Raji (cell line): ENCODE measurements around the gene DENND2C.

ENCODE experiments used
- POLR2A ChIP-seq: IDR thresholded peaks from 2 replicates; pipeline ENCODE4 v1.6.1; 2011; ENCODE audit warnings: low read depth, low read length, control low read depth; ENCODE audit not compliant: insufficient read depth

Gene DENND2C

DNA sequence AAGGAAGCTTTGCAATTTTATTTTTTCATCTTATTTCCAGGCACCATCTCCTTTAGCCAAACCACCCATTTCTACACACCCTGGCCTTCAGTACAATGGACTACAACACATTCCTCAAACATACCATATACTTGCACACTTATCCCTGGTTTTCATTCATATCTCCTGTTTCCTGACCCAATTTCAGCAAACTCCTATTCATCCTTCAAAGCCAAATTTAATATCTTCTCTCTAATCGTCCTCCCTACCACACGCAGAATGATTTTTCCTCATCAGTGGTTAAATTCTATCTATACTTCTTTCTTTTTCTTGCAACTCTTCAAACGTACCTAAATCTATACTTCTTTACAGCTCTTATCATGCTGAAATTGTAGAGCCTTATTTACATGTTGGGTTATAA is 2.9 kb downstream of the DENND2C start:
- no peak for TF ChIP-seq POLR2A

DNA sequence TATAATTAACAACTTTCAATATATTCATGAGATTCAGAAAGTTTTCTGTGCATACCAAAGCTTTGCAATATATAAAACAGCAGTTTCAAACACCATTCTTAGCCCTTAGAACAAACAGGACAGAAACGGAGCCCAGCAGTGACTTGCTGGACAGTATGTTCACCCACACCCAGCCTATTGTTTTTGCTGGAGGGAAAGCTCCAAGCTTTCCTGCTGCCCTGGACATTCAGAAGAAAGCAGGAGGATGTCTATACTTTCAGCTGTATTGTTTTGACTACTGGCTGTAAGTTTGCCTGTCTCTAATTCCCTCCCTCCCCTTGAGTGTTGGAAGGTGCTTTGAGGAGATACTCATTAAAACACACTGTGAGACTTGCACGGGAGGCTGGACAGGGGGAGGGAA is 9.6 kb downstream of the DENND2C start:
- no peak for TF ChIP-seq POLR2A

DNA sequence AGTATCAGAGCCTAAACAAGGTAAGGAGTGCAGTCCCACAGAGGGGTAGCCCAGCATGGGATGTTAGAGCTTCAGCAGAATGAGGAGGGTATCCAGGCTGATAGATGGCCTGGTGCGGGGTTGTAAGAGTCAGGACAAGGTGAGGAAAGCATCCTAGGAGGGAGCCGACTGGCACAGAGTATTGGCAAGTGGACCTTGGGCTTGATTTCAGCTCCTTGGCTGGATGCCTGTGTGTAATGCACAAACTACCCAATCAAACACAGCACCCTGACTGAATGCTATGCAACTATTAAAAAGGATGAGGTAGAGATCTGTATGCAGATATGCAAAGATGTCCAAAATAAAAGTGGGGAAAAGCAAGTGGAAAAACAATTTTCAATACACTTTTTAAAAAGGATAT is 18.0 kb downstream of the DENND2C start:
- no peak for TF ChIP-seq POLR2A

DNA sequence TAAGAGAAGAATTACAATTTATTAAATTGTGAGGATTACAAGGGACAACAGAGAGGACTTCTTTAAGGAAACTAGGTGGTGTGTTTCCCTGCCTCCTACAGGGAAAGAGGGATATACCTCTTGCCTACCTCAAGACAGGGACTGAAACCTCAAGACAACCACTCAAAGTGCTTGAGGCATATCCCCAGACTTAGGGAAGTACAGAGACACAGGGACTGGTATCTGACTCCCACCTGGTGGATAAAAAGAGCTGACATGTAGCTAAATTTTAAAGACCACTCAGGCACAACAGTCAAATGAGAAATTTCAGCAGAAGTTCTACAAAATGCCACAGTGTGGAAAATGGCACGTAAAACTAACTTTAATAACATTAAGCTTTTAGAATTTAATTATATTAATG is 21.3 kb downstream of the DENND2C start:
- TF ChIP-seq POLR2A: no peak

DNA sequence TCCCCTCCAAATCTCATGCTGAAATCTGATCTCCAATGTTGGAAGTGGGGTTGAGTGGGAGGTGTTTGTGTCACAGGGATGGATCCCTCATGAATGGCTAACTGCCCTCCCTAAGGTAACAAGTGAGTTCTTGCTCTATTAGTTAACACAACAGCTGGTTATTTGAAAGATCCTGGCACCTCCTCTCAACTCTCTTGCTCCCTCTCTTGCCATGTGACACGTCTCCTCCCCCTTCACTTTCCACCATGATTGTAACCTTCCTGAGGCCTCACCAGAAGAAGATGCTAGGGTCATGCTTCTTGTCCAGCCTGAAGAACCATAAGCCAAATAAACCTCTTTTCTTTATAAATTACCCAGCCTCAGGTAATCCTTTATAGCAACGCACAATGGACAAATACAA is 28.5 kb downstream of the DENND2C start:
- TF ChIP-seq POLR2A: no peak

DNA sequence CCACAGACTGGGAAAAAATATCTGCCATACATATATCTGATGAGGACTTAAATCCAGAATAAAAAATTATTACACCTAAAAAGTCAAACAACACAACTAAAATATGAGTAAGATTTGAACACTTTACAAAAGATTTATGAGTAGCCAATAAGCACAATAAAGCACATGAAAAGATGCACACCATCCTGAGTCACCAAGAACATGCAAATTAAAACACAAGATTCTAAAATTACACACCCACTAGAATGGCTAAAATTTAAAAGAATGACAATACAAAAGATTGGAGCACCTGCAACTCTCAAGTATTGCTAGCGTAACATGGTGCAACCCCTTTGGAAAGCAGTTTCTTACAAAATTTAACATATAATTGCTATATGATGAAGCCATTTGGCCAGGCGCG is 30.9 kb downstream of the DENND2C start:
- no peak for TF ChIP-seq POLR2A

DNA sequence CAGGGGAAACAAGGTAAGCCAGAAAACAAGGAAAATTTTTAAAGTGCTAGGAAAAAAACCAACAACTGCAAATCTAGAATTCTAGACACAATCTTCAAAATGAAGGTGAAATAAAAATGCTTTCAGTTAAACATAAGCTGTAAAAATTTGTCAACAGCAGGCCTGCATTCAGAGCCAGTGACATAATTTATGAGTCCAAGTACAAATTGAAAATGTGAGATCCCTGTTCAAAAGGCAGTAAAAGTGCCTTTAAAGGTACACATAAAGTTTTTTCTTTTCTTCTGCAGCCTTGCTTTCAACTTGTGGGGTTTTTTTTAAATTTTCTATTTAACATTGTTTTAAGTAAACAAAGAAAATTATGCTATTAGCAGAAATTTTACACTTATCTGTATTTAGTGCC is 37.4 kb downstream of the DENND2C start:
- no peak for TF ChIP-seq POLR2A

DNA sequence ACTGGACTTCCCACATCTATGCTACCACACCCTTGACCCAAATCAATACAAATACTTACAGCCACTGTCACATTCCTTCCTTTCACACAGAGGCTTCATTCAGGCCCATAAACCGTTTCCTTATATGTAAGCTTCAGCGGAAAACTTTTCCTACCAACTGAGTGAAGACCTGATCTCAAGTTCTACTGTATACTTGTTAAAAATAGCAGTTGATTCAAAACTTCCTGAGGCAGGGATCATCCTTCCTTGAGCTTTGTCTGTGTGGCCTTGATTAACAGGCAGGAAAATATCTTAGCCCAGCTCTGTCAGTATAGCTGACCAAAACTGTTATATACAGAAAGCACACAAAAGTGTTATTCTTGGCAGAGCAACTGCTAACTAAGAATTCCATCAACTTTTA is 42.7 kb downstream of the DENND2C start:
- no peak for TF ChIP-seq POLR2A

DNA sequence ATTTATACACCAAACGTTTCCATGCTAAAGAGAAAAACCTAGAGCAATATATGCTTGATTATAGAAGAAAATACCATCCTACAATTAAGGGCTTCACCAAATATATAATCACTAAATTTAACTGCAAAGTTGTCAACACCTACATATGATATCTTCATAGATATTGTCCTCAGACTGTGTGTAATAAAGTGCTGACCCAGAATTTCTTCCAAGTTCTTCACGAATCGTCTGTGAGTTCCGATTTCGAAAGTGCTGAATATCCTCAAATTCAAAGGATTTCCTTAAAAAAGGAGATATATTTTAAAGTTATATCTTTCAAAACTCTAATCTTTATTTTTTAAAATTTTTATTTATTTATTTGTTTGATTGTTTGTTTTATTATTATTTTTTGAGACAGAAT is 46.5 kb downstream of the DENND2C start:
- no peak for TF ChIP-seq POLR2A

DNA sequence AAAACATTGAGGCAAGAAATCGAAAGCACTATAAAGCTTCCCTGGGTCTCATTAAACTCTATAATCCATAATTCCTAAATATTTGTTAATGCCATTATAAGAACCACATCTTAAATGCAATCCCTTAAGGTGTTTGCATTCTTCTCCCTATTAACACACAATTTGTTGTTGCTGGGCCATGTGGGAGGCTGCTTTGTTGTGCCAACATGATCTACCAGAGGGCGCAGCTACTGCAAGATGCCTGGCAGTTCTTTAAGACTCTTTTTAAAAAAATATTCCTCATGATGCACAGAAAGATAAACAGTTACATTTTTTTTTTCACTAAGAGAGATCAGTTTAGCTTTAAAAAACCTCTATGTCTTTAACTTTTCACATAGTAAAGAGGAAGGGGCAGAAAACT is 49.4 kb downstream of the DENND2C start:
- TF ChIP-seq POLR2A: no peak

DNA sequence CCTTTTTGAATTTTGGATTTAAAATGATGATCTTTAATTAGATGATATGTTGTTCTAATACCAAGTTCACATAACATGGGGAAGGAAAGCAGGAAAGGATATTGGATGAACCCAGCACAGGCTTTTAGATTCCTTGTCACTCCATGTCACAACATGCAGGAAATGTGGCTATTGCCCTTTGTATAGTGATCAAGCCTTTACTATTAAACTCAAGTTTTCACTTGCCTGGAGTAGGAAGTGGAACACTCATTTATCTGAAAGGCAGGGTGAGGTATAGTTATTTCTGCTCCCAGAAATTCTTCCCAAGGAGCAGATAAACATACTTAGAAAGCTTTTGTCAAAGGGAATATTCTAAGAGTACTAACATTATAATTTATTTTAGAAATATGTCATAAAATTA is 51.2 kb downstream of the DENND2C start:
- no peak for TF ChIP-seq POLR2A

DNA sequence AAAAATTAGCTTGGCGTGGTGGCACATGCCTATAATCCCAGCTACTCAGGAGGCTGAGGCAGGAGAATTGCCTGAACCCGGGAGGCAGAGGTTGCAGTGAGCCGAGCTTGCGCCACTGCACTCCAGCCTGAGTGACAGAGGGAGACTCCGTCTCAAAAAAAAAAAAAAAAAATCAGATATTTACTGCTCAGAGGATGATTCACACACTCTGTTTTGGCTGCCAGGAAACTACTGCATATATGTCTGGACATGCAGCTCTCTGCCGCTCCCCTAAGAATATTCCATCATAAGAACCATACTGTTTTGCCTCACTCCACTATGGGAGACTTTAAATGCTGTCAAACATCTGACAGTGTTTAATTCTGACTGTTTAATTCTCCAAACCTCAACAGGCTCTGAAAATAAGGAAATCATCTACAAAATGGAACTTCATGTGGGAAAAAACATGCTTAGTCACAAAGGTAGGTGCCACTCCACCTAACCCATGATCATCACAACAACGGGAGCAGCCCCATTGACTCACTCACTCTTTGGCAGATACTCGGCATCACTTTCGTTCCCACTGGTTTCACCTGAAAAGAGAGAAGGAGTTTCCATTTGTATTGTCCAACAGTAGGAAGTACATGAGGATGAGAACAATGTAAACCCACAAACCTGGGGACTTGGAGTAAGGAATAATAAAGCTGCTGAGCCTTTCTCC is 59.2 kb downstream of the DENND2C start:
- no peak for TF ChIP-seq POLR2A

DNA sequence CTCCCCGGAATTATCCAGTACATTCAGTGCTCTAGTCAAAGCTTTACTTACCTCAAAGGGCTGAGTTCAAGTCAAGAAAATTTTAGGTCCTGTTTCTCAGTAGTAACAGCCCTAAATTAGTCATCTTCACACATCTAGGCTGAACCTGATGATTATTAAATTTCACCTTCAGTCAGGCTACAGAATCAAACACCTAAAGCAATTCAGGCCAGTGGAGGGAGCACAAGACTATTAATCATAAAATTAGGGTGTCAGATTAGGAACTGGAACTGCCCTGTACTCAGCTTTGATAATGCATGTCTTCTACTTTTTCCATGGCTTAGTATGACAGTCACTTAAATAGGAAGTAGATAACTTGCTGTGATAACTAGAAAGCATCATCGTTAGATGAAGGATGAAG is 60.0 kb downstream of the DENND2C start:
- TF ChIP-seq POLR2A: no peak

DNA sequence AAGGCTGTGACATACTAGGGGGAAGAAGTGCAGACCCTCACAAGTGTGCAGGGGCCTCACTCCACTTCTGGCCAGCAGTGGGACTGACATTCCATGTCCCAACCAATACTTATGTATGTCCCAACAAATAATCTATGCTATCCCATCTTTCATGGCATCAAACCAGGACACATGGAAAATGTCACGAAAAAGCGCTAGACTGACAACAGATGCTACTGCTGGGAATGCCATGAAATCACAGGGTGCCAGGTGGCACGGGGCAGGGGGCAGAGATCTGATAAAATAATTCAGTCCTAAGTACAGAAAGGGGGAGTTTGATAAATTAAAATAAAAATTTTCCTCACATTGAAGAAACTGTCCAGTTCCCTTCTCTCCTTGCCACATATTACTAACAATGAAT is 60.8 kb downstream of the DENND2C start:
- no peak for TF ChIP-seq POLR2A

DNA sequence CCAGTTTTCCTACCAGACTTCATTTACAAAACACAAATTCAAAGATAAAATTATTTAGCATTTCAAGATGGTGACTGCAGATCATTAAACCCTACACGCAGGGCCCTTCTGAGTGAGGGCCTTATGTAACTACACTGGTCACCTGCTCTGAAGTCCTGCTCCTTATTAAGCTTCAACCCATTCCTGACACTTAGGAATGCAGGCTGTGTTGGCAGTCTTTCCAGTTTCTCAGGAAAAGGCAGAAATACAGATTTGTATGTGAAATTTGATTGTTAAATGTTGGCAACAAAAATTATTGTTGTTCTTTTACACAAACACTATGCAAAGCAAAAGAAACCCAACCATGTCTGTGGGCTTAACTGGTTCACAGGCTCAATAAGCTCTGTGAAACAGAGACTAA is 62.6 kb downstream of the DENND2C start:
- no peak for TF ChIP-seq POLR2A

DNA sequence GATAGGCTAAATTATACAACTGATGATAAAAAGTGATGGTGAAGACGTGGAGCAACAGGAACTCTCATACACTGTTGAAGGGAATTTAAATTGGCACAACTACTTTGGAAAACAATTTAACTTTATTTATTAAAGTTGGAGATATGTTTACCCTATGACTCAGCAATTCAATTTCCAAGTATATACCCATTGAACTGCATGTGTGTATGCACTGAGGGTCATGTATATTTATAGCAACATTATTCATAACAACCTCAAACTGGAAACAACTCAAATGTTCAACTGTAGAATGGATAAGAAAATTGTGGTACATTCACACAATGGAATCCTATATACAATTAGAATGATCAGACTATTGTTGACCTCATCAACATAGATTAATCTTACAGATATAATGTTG is 71.9 kb downstream of the DENND2C start:
- no peak for TF ChIP-seq POLR2A

DNA sequence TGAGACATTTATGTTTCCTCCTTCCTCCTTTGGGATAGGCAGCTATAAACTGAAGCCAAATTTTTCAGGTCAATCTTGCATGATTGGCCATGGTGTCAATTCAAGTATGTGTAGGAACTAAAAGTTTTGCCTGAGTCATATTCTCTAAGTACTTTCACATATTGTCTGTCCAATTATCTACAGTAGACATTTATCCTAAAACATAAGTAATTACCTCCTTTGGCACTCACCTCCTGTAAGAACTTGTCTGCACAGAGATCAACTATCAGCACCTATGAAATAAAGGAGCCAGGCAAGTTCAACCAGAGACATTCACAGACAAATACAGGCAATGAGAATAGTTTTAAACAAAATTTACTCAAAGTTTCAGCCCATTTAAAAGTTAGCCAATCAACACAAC is 74.2 kb downstream of the DENND2C start:
- TF ChIP-seq POLR2A: no peak
